GM19099 (cell line): ENCODE results near the gene DMXL1.
A peak's percentile ranks its signal among the peaks of the same experiment; 100 is the strongest.

ENCODE experiments used
- POLR2A ChIP-seq: IDR thresholded peaks from 3 replicates; pipeline ENCODE4 v1.6.1; 2011; ENCODE audit warnings: low read depth; ENCODE audit not compliant: insufficient read length; ENCODE audit errors: extremely low read depth

Gene DMXL1, protein sequence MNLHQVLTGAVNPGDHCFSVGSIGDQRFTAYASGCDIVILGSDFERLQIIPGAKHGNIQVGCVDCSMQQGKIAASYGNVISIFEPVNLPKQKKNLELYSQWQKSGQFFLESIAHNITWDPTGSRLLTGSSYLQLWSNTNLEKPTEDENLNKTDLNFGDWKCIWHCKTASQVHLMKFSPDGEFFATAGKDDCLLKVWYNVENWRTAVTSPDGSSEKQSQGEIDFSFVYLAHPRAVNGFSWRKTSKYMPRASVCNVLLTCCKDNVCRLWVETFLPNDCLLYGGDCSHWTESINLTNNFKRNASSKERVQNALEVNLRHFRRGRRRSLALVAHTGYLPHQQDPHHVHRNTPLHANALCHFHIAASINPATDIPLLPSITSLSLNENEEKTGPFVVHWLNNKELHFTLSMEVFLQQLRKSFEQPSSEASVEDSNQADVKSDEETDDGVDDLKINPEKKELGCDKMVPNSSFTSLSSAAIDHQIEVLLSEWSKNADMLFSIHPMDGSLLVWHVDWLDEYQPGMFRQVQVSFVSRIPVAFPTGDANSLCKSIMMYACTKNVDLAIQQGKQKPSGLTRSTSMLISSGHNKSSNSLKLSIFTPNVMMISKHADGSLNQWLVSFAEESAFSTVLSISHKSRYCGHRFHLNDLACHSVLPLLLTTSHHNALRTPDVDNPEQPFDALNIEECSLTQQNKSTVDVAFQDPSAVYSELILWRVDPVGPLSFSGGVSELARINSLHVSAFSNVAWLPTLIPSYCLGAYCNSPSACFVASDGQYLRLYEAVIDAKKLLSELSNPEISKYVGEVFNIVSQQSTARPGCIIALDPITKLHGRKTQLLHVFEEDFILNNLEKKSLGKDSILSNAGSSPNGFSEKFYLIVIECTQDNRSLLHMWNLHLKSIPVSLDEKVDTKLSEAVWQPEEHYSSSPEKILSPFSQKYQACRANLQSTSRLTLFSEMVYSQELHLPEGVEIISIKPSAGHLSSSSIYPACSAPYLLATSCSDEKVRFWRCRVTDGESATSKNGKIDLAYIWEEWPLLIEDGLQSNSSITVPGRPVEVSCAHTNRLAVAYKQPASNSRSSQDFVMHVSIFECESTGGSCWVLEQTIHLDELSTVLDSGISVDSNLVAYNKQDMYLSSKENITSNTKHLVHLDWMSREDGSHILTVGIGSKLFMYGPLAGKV (N-terminal part only)

DNA sequence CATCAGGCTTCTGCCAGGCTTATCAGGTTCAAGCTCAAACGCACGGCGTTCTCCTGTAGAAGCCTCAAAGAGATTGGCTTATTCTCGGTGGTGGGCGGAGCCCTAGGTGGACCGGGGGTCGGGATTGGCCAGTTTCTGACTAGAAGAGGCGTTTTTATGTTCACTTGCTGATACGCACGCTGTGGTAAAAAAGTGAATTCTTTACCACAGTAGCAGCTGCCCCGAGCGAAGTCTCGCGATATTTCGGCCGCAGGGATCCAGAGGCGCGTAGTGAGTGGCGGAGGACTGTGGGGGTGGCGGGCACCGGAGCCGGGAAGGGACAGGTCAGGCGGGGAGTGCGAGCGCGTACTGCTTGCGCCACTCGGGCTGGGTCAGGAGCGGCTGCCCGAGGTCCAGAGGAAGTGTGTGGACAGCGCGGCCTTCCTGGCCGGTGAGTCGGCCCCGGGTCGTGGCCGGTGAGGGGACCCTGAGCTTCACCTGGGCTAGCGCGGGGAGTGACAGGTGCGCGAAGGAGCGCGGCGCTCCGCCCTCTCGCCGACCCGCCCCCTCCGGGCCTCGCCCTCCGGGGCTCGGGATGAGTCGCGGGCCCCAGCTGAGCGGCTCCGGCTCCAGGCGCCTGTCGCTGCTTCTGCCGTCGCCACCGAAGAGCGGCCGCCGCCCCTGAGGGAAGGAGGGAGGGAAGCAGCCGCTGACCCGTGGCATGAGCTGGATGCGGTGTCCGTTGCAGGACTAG lies at the start of gene DMXL1:
DMXL1 (plus strand) TSS at position 260 of the 733 bp plus-strand sequence. CDS start 483 bp downstream, outside the sequence.
- peak; percentile 77 for TF ChIP-seq POLR2A

DNA sequence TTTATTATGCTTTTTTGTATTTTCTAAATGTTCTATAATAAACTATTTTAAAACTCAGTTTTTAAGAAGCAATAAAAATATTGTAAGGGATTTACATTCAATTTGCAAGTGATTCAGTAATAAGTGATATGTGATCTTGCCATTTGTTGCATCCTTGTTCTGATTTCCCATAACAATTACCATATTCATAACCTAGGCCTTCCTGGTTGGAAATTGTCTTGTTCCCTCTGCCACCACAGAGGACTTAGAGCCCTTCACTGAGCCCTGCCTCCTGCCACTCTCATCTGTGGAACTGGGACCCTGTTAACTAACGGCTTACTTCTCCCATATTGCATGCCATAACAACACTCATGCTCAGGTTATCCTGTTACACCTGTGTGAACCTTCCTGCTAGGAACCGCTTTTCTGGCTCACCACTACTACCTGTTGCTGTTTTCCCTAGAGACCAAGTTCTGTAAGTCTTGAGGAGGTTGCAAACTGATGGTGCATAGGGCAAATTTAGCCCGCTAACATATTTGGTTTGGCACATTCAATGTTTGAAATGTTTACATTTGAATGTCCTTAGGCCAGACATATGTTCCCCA lies 49.6 kb upstream of the DMXL1 start:
- no peak for TF ChIP-seq POLR2A

DNA sequence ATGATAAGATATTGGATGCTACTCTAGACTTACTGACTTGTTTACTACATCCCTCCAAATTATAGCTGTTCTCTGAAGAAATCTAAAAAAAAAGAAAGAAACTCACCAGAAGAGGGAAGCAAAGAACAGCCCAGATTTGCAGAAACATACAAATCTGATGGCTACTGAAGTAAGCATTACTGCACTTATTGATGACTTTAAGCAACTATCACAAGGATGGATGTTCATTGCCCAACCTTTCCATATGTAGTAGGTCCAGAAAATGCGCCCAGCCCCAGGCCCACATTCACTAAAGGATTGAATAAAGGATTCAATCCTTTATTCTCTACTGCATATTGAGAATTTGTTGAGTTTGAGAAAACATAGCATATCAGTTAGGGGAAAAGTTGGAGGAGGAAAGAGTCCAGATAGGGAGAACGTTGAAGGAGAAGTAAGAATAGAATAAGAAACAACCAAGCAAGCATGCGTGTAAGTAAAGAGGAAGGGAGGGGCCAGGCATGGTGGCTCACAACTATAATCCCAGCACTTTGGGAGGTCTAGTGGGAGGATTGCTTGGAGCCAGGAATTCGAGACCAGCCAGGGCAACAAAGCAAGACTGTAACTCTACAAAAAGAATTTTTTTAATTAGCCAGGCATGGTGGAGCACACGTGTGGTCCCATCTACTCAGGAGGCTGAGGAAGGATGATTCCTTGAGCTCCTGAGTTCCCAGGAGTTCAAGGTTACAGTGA lies 48.7 kb upstream of the DMXL1 start:
- TF ChIP-seq POLR2A: no peak

DNA sequence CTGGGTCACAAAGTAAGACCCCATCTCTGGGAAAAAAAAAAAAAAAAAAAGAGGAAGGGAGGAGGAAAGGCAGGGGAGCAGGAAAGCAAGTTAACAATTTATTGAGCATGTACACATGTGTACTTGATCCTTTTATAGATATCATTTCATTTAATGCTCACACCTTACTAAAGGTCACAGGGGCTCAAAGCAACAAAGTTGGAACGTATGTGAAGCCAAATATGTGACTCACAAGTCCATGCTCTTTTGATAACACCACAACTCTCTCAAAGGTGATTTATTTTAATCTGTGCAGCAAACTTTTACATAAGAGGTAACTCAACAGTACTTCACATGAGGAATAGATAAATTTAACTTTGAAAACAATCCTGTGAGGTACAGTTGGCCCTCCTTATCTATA lies 48.1 kb upstream of the DMXL1 start:
- TF ChIP-seq POLR2A: no peak

DNA sequence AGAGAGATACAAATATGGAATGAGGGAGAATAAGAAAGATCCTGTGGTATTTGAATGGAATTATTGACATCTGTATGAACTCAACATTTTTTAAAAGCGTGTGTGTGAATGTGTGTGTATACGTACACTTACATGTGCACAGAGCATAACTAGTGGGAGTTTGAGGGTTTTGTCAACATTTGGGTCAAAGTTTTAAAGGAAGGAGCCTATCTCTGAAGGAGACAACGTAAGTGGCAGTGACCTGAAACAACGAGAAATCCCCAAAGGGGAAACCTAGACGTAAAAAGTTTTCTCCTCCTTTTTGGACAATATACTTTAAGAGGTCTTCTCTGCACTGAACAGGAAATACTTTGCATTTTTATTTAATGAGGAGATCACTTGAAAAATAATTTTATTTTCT lies 42.3 kb upstream of the DMXL1 start:
- no peak for TF ChIP-seq POLR2A

DNA sequence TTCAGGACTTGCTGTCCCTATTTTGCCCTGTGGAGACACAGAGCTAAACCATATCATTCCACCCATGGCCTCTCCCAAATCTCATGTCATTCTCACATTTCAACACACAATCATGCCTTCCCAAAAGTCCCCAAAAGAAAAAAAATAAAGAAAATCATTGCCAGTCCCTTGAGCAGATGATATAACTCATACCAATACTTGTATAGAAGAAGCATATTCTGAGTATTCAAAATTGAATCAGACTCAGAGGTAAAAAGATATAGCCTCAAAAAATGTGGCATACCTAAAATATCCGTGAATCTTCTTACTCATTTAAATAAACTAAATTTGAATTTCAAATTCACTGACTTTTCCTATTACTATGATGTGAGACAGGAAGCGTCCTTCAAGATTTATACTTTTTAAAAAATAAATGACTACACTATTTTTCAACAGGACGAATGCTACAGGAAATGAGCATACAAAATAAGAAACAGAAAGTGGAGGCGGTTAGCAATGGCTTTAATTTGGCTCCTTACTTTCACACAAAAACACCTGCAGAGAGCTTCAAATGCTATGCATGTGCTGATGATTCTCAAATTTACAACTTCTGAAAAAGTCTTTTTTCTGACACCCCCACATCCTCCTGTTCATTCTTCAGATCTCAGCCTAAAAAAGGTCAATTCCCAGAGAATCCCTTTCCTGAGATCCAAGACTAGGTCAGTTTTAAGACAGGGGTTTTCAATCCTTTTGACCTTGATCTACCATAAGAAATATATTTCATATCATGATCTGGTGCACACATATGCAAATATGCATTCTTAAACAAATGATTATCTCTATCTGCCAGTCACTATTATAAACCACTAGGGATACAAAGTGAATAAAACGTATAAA lies 39.6 kb upstream of the DMXL1 start:
- TF ChIP-seq POLR2A: no peak

DNA sequence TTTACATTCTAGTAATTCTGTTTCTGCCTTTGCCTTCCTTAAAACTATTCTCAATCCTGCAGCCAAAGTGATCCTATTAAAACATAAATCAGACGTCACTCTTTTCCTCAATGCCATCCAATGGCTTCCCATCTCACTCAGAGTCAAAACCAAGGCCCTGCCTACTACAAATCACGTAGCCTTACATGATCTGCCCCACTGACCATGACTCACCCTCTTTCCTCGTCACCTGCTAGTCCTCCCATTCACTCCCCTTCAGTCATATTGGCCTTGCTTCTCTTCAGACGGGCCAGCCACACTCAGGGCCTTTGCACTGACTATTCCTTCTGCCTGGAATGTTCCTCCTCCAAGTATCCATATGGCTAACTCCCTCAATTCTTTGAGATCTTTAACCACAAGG lies 39.0 kb upstream of the DMXL1 start:
- TF ChIP-seq POLR2A: no peak

DNA sequence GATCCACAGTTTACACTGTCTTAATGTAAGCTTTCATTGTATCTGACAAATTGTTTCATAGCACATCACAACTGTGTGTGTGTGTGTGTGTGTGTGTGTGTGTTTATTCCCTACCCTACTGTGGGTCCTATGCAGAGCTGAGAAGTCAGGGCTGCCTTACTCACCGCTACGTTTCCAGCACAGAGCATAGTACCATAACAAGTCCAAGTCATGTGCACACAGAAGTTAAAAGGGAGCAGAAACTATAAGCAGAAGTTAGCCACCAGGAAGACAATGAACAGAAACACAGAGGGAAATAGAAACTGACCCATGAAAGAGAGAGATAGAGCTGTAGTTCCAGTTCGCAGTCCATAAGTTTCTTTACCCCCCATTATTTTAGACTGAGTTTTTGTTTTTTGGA lies 38.2 kb upstream of the DMXL1 start:
- TF ChIP-seq POLR2A: no peak

DNA sequence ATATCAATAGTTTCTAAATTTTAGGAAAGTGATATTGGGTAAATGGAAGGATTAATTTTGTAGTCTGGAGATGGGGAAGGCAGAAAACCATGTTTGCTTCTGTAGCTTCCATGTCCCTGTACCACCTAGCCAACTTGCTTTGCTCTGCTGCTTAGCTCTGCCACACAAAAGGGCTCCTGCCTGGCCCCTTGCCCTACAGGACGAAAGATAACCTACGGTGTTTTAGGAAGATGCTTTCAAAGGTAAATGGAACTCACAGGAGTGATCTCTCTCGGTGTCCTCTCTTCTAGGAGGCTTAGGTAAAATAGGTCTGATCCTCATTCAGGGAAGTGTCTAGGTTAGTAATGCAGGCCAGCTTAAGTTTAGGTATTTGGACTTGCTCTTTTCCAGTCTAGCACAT lies 37.8 kb upstream of the DMXL1 start:
- no peak for TF ChIP-seq POLR2A

DNA sequence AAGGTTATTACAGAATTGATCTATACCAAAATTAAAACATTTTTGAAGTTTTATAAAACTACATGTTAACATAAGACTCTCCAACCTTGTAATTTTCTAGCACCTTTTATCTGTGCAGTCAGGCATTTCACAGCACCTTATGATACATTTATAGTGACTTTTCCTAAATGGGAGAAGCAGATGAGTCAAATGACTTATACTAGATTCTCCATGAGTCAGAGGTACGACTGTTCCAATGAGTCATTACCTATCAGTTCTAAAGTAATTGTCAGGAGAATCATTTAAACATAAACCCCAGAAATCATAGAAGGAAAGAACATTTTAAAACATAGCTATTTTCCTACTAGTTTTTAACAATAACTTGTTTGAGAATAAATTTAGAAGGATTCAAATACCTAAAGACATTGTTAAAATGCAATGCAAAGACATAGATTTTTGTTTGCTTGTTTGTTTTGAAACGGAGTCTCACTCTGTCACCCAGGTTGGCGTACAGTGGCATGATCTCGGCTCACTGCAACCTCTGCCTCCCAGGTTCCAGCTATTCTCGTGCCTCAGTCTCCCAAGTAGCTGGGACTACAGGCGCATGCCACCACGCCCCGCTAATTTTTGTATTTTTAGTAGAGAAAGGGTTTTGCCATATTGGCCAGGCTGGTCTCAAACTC lies 34.7 kb upstream of the DMXL1 start:
- TF ChIP-seq POLR2A: no peak

DNA sequence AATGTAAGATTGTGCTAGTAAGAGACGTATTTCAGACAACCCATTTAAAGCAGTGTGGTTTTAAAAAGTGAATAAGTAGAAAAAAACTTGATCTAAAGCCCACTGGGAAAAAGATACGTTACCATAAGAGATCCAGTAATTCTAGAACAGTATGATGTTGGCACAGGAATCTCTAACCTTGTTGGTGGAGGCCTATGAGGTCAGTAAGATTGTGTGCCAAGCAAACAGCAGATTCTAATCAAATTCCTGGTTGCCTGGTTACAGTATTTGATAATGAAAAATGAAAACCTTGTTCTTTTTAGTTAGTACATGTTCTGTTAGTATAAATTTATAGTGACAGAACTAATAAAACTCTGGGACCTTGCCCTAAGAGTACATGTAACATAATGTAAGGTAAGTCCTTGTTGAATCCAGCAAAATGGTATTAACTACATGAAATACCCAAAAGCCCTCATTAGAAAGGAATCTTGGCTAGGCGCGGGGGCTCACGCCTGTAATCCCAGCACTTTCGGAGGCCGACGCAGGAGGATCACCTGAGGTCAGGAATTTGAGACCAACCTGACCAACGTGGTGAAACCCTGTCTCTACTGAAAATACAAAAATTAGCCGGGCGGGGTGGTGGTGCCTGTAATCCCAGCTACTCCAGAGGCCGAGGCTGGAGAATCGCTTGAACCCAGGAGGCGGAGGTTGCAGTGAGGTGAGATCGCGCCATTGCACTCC lies 33.2 kb upstream of the DMXL1 start:
- no peak for TF ChIP-seq POLR2A

DNA sequence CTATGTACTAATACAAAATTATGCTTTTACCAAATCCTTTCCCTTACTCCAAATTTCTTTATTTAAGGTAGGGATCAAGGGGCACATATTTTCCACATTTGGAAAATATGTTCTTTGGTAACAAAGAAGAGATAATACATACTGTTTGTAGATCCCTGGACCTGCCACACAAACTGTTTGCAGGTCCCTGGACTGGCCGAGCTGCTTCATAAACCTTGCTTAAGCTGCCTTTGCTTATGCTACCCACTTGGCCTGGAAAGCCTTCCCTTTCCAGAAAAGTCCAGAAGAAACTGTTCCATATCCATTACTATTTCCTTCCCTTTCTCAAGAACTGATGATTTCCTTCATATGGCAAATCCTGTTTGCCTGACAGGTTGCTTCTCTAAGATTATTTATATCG lies 22.6 kb upstream of the DMXL1 start:
- TF ChIP-seq POLR2A: no peak
